Measurements from ENCODE around the gene CLRN1.

- TF ChIP-seq CREB5 (CRISPR knock-in tag; IDR thresholded peaks at IDR 0.05; ENCODE audit: low read depth) = no peak
- TF ChIP-seq ESRRG (CRISPR knock-in tag; IDR thresholded peaks at IDR 0.05) = no peak
- TF ChIP-seq PATZ1 (CRISPR knock-in tag; IDR thresholded peaks at IDR 0.05; ENCODE audit: borderline replicate concordance) = no peak
- no peak for TF ChIP-seq GLIS3 (CRISPR knock-in tag; IDR thresholded peaks at IDR 0.05)
- TF ChIP-seq OSR1 (CRISPR knock-in tag; IDR thresholded peaks at IDR 0.05) = no peak
- no peak for TF ChIP-seq TOX (CRISPR knock-in tag; IDR thresholded peaks at IDR 0.05; ENCODE audit: borderline replicate concordance)
- TF ChIP-seq ZFP3 (CRISPR knock-in tag; IDR thresholded peaks at IDR 0.05) = no peak
- no peak for TF ChIP-seq ZNF8 (CRISPR knock-in tag; IDR thresholded peaks at IDR 0.05)
Measured at GRCh38 chr3:150890295-150890694, 82.2 kb downstream of the CLRN1 start.

Measured in SK-N-SH treated with all-trans-retinoic acid at 6 μM for 48 hours (cell line).